Kidney (tissue), 14 donors: Measurements from ENCODE around the gene CNNM2. TPM values are rescaled to one million over a fixed set of nuclear protein-coding genes. Genes with fewer than 3 reads are reported as not detected.
"Not testable (repeated sequence)": the region's sequence is repeated elsewhere in the genome, so short reads cannot be mapped to it uniquely, and the experiment has no call there.

Source experiments
- DNase-seq, 5 donors: peaks; one replicate each; pipeline ENCODE4 v3.0.0-alpha.2; 2013 to 2020
- FAIRE-seq: peaks from 2 replicates; lab custom pipeline; 2012; peaks lifted over from hg19 to GRCh38; lab: Jason Lieb, UNC
- H3K27ac ChIP-seq, 2 donors: one replicate each; pipeline ENCODE4 v1.7.0; 2013; ENCODE audit warnings: low read depth in 2 of 2, low read length in 2 of 2, inconsistent platforms in 1 of 2
- H3K27me3 ChIP-seq: one replicate; pipeline ENCODE4 v1.7.1; 2013; ENCODE audit warnings: low read length, inconsistent platforms; ENCODE audit not compliant: control insufficient read depth, insufficient read depth
- H3K36me3 ChIP-seq, 3 donors: one replicate each; pipeline versions ENCODE4 v1.7.0 to v1.7.1; 2013; ENCODE audit warnings: low read length in 3 of 3, control low read depth in 1 of 3, inconsistent platforms in 1 of 3; ENCODE audit not compliant: insufficient read depth in 3 of 3, control insufficient read depth in 2 of 3
- H3K4me1 ChIP-seq, 3 donors: one replicate each; pipeline versions ENCODE4 v1.7.0 to v1.7.1; 2013; ENCODE audit warnings: low read length in 3 of 3, inconsistent platforms in 1 of 3, low read depth in 1 of 3; ENCODE audit not compliant: control insufficient read depth in 2 of 3, insufficient read depth in 2 of 3
- H3K4me3 ChIP-seq, 3 donors: one replicate each; pipeline versions ENCODE4 v1.7.0 to v1.8.1; 2013; ENCODE audit warnings: low read length in 3 of 3, control low read depth in 1 of 3, inconsistent platforms in 1 of 3
- H3K9ac ChIP-seq, 3 donors: one replicate each; pipeline versions ENCODE4 v1.7.0 to v1.7.1; 2013; ENCODE audit warnings: low read length in 3 of 3, control low read depth in 1 of 3, inconsistent platforms in 1 of 3
- H3K9me3 ChIP-seq, 3 donors: one replicate each; pipeline versions ENCODE4 v1.7.0 to v1.7.1; 2013; ENCODE audit warnings: low read length in 3 of 3, control low read depth in 1 of 3, inconsistent platforms in 1 of 3; ENCODE audit not compliant: control insufficient read depth in 2 of 3, insufficient read depth in 1 of 3
- intact Hi-C: fragments of 100-400 bp; cut with DNase I; formaldehyde crosslinking; loops from one replicate; pipeline ENCODE4 v1.11.1; 2022
- polyA plus RNA-seq: library from polyadenylated mRNA; stranded (reverse); fragments of 350-450 nt; fragmentation: Illumina TruSeq; extraction: RNeasy Lipid Tissue Mini Kit (QIAGEN cat#74804); gene quantifications from one replicate; pipeline ENCODE4 v1.2.3, GENCODE V29; 2014; ENCODE audit warnings: low read depth, low replicate concordance; ENCODE audit not compliant: insufficient read depth
- total RNA-seq: library from RNA; stranded (reverse); fragmentation: NEBNext Ultra II Directional; extraction: Animal tissue kit (Norgen Biotek cat#: 25700); gene quantifications from one replicate; pipeline ENCODE4 v1.2.1, GENCODE V29; 2021
- TF ChIP-seq, protein P1 (sequence below): IDR thresholded peaks from 3 replicates; pipeline ENCODE4 v1.5.1; 2012; ENCODE audit warnings: mild to moderate bottlenecking, moderate library complexity, borderline replicate concordance; ENCODE audit not compliant: insufficient read depth; ENCODE audit errors: extremely low read depth
- donor health status: control.
- donor health status: control.
- donor health status: control.
- donor health status: control.
- donor health status: control.
- donor health status: DM: yes; HTN: yes; CAD: no.
- donor health status: Normal renal cell carcinoma (clear cell type).

The CNNM2 gene
- total and polyA plus RNA-seq, 2 donors from 2014 or later, result 10.9 to 11.8 TPM

DNA sequence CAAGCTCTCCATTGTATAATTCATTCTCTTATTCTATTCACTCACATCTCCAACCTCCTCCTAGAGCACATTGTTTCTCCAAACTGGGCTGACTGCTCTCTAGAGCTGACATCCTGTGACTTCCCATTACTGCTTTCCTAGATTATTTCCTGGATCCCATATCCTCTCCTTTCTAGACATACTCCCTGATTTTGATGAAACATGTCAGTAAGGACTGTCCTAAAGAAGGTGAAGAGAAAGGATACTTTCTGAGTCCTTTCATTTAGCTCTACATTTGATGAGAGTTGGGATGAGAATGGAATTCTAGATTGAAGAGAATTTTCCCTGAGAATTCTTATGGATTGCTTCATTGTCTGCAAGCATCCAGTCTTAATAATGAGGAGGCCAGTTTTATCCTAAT is 78.8 kb downstream of the CNNM2 start:
- no peak for FAIRE-seq
- Histone ChIP-seq H3K4me1 (peaks cover 0 to 4% (median 3%) of the 10 kb centered on the region in 3 donors), H3K9me3 (no peaks in the 10 kb centered on the region), H3K27ac (no peak overlapping the region), H3K27me3 (no peaks in the 10 kb centered on the region), H3K9ac (no peak overlapping the region), H3K36me3 (no peaks in the 10 kb centered on the region), H3K4me3 (no peak overlapping the region)
- TF ChIP-seq, protein P1, sequence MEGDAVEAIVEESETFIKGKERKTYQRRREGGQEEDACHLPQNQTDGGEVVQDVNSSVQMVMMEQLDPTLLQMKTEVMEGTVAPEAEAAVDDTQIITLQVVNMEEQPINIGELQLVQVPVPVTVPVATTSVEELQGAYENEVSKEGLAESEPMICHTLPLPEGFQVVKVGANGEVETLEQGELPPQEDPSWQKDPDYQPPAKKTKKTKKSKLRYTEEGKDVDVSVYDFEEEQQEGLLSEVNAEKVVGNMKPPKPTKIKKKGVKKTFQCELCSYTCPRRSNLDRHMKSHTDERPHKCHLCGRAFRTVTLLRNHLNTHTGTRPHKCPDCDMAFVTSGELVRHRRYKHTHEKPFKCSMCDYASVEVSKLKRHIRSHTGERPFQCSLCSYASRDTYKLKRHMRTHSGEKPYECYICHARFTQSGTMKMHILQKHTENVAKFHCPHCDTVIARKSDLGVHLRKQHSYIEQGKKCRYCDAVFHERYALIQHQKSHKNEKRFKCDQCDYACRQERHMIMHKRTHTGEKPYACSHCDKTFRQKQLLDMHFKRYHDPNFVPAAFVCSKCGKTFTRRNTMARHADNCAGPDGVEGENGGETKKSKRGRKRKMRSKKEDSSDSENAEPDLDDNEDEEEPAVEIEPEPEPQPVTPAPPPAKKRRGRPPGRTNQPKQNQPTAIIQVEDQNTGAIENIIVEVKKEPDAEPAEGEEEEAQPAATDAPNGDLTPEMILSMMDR, result no peak
- intact Hi-C loops, result no loop called here
- DNase-seq, result no peak

DNA sequence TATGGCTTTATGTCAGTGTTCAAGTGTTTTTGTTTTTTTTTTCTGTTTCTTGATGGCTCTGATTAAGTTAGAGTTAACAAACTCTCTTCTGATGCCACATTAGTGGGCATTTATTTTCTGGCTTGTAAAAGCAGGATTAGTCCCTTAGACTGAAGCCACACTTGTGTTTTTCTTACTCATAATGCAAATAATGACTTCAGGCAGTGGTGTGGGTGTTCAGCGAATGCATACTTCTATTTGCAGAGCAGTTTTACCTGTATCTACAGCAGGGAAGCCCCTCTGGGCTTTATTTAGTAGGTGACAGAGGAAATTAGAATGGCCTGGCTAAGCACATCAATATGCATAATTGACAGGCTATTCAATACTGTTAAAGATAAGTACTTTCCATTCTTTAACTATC is 79.9 kb downstream of the CNNM2 start:
- Histone ChIP-seq H3K4me1 (peaks cover 0 to 3% (median 2%) of the 10 kb centered on the region in 3 donors), H3K9me3 (no peaks in the 10 kb centered on the region), H3K9ac (no peak overlapping the region), H3K36me3 (no peaks in the 10 kb centered on the region), H3K27ac (no peak overlapping the region), H3K4me3 (no peak overlapping the region), H3K27me3 (no peaks in the 10 kb centered on the region)
- intact Hi-C loops, result no loop called here
- TF ChIP-seq, protein P1, result no peak
- FAIRE-seq (no peak), DNase-seq (no peak)

DNA sequence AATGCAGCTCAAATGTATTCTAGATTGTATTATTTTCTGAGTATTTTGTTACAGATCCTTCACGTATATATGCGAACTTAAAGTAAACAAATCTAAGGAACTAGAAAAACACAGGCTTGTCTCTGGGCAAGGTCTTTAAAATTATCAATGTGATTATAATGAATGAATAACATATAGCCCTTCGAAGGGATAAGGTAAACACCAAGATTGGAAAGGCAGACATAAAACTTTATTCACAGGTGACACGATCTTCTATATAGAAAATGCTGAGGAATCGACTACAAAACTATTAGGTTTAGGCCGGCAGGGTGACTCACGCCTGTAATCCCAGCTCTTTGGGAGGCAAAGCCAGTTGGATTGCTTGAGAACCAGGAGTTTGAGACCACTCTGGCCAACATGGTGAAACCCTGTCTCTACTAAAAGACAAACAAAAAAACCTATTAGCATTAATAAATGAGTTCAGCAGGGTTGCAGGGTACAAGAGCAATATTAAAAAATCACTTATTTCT is 80.4 kb downstream of the CNNM2 start:
- H3K27me3 ChIP-seq, result no peaks in the 10 kb centered on the region
- H3K4me3 ChIP-seq, result no peak overlapping the region
- TF ChIP-seq, protein P1, result no peak
- intact Hi-C loops, result no loop called here
- no peaks in the 10 kb centered on the region for H3K36me3 ChIP-seq
- H3K4me1 ChIP-seq, result peaks cover 0 to 2% (median 2%) of the 10 kb centered on the region in 3 donors
- FAIRE-seq (no peak), DNase-seq (no peak)
- H3K27ac ChIP-seq, result no peak overlapping the region
- H3K9ac ChIP-seq, result no peak overlapping the region
- H3K9me3 ChIP-seq, result no peaks in the 10 kb centered on the region

DNA sequence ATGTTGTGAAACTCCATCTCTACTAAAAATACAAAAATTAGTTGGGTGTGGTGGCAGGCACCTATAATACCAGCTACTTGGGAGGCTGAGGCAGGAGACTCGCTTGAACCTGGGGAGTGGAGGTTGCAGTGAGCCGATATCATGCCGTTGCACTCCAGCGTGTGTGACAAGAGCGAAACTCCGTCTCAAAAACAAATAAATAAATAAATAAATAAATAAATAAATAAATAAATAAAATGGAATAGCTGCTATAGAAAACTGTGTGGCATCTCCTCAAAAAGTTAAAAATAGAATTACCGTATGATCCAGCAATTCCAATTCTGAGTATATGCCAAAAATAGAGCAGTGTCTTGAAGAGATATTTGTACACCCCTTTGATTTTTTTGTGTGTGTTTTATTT is 82.0 kb downstream of the CNNM2 start:
- FAIRE-seq, H3K36me3 ChIP-seq, H3K4me3 ChIP-seq, H3K27me3 ChIP-seq, H3K9ac ChIP-seq, H3K9me3 ChIP-seq, H3K27ac ChIP-seq, DNase-seq, H3K4me1 ChIP-seq, intact Hi-C loops: not testable (repeated sequence)
